HepG2 (cell line): ENCODE measurements around the gene LRRC45. TPM values are rescaled to one million over a fixed set of nuclear protein-coding genes. Genes with fewer than 3 reads are reported as not detected.

Experiments used
- CENPBD1 ChIP-seq: sonication (generic); formaldehyde crosslinking; IDR thresholded peaks from 2 replicates; pipeline ENCODE4 v1.8.0; 2022; ENCODE audit warnings: missing genetic modification reagents, low read depth, mild to moderate bottlenecking, borderline replicate concordance
- FOSL2 ChIP-seq: sonication (generic); formaldehyde crosslinking; IDR thresholded peaks from 2 replicates; pipeline ENCODE4 v1.4.0; 2020; ENCODE audit warnings: missing genetic modification reagents
- GPBP1L1 ChIP-seq: sonication (generic); formaldehyde crosslinking; IDR thresholded peaks from 2 replicates; pipeline ENCODE4 v1.5.0; 2020; ENCODE audit warnings: mild to moderate bottlenecking, missing genetic modification reagents
- GTF2F1 ChIP-seq: fragments of 150-350 bp; IDR thresholded peaks from 2 replicates; pipeline ENCODE4 v1.6.1; 2014; ENCODE audit warnings: low read length
- HCFC1 ChIP-seq: fragments of 150-350 bp; IDR thresholded peaks from 2 replicates; pipeline ENCODE4 v1.6.1; 2014; ENCODE audit warnings: low read depth, low read length
- IRX3 ChIP-seq: sonication (generic); formaldehyde crosslinking; IDR thresholded peaks from 2 replicates; pipeline ENCODE4 v1.8.1; 2023; ENCODE audit warnings: mild to moderate bottlenecking, low read depth, missing genetic modification reagents, borderline replicate concordance
- JARID2 ChIP-seq: sonication (generic); formaldehyde crosslinking; IDR thresholded peaks from 2 replicates; pipeline ENCODE4 v1.8.1; 2023; ENCODE audit warnings: missing genetic modification reagents, inconsistent platforms; ENCODE audit not compliant: insufficient replicate concordance
- NFIC ChIP-seq: IDR thresholded peaks from 2 replicates; pipeline ENCODE4 v1.6.1; 2012; ENCODE audit warnings: mild to moderate bottlenecking, low read length, inconsistent platforms
- NPAS2 ChIP-seq: sonication (generic); formaldehyde crosslinking; IDR thresholded peaks from 2 replicates; pipeline ENCODE4 v1.8.0; 2022; ENCODE audit warnings: mild to moderate bottlenecking, missing genetic modification reagents, borderline replicate concordance
- RNF2 ChIP-seq: fragments of 450-650 bp; conservative IDR thresholded peaks from 2 replicates; pipeline ENCODE4 v1.6.1; 2016; ENCODE audit warnings: low read depth
- SIX1 ChIP-seq: sonication (generic); formaldehyde crosslinking; IDR thresholded peaks from 2 replicates; pipeline ENCODE4 v1.4.0; 2020; ENCODE audit warnings: missing genetic modification reagents, borderline replicate concordance
- SMAD1 ChIP-seq: sonication (generic); formaldehyde crosslinking; IDR thresholded peaks from 2 replicates; pipeline ENCODE4 v1.4.0; 2020; ENCODE audit warnings: missing genetic modification reagents, low read depth, mild to moderate bottlenecking, borderline replicate concordance
- SNAPC5 ChIP-seq: sonication (generic); formaldehyde crosslinking; IDR thresholded peaks from 2 replicates; pipeline ENCODE4 v1.8.1; 2023; ENCODE audit warnings: mild to moderate bottlenecking, missing genetic modification reagents, borderline replicate concordance
- SRF ChIP-seq: IDR thresholded peaks from 2 replicates; pipeline ENCODE4 v1.6.1; 2011; ENCODE audit warnings: mild to moderate bottlenecking, low read depth, low read length, moderate library complexity
- TEF ChIP-seq: sonication (generic); formaldehyde crosslinking; IDR thresholded peaks from 2 replicates; pipeline ENCODE4 v1.5.0; 2020; ENCODE audit warnings: missing genetic modification reagents
- TRAFD1 ChIP-seq: sonication (generic); formaldehyde crosslinking; IDR thresholded peaks from 2 replicates; pipeline ENCODE4 v1.5.1; 2020; ENCODE audit warnings: missing genetic modification reagents, mild to moderate bottlenecking, borderline replicate concordance
- ZNF280B ChIP-seq: sonication (generic); formaldehyde crosslinking; IDR thresholded peaks from 2 replicates; pipeline ENCODE4 v1.5.0; 2020; ENCODE audit warnings: missing genetic modification reagents, mild to moderate bottlenecking, borderline replicate concordance
- ZNF30 ChIP-seq: sonication (generic); formaldehyde crosslinking; IDR thresholded peaks from 2 replicates; pipeline ENCODE4 v1.5.0; 2020; ENCODE audit warnings: mild to moderate bottlenecking, missing genetic modification reagents
- ZNF329 ChIP-seq: sonication (generic); formaldehyde crosslinking; IDR thresholded peaks from 2 replicates; pipeline ENCODE4 v1.9.0; 2021; ENCODE audit warnings: low read depth, mild to moderate bottlenecking, missing genetic modification reagents
- ZNF333 ChIP-seq: sonication (generic); formaldehyde crosslinking; IDR thresholded peaks from 2 replicates; pipeline ENCODE4 v1.4.0; 2020; ENCODE audit warnings: mild to moderate bottlenecking, missing genetic modification reagents, borderline replicate concordance
- ZNF782 ChIP-seq: sonication (generic); formaldehyde crosslinking; IDR thresholded peaks from 2 replicates; pipeline ENCODE4 v1.4.0; 2020; ENCODE audit warnings: missing genetic modification reagents, mild to moderate bottlenecking, borderline replicate concordance
- ZNF878 ChIP-seq: sonication (generic); formaldehyde crosslinking; IDR thresholded peaks from 2 replicates; pipeline ENCODE4 v1.8.1; 2023; ENCODE audit warnings: mild to moderate bottlenecking, missing genetic modification reagents, moderate library complexity
- ZNF879 ChIP-seq: sonication (generic); formaldehyde crosslinking; IDR thresholded peaks from 2 replicates; pipeline ENCODE4 v1.8.1; 2023; ENCODE audit warnings: missing genetic modification reagents
- polyA plus RNA-seq, 8 experiments: library from polyadenylated mRNA; depleted of rRNA in 3 of 8; stranded (reverse) in 7 of 8; unstranded in 1 of 8; fragments of >200 nt; fragmentation: Illumina TruSeq in 4 of 8; extraction: Trizol in 4 of 8; gene quantifications; 2 replicates each; pipeline versions ENCODE4 v1.2.1 to v1.2.3, GENCODE V29; 2011 to 2016; ENCODE audit warnings: low read depth in 4 of 8, missing spikeins in 1 of 8, mixed read lengths in 1 of 8; ENCODE audit not compliant: insufficient read depth in 1 of 8
- total RNA-seq, 5 experiments: library from RNA; depleted of rRNA; stranded (reverse); fragments of >200 nt; fragmentation: Illumina TruSeq; extraction: Trizol; gene quantifications; 2 replicates each; pipeline ENCODE4 v1.2.3, GENCODE V29; 2016; ENCODE audit warnings: low read depth in 1 of 5

The LRRC45 gene
- total and polyA plus RNA-seq, 2 of the 13 experiments (the other 11 are each of a cell fraction or from before 2014, with no cell fraction given) = 11.6 to 48.1 TPM

GRCh38 chr17:81992306-81993102, 30.6 kb upstream of the LRRC45 start (continued):
- peak; percentile 65; the same call in 1 of the 2 replicates for TF ChIP-seq ZNF329
- peak; percentile 99 for TF ChIP-seq ZNF280B (CRISPR knock-in tag)
- TF ChIP-seq JARID2 (CRISPR knock-in tag) = no peak
- TF ChIP-seq ZNF333 (CRISPR knock-in tag) = 0 out of 2 replicates have a peak, but pooled peaks have one; percentile 95
- TF ChIP-seq ZNF782 = peak; percentile 91
- TF ChIP-seq SRF = no peak
- TF ChIP-seq SNAPC5 = peak; percentile 91; the same call in 1 of the 2 replicates
- peak; percentile 96; the same call in 1 of the 2 replicates for TF ChIP-seq ZNF879 (CRISPR knock-in tag)
- TF ChIP-seq TRAFD1 (CRISPR knock-in tag) = peak; percentile 99; the same call in 1 of the 2 replicates
- peak; percentile 99 for TF ChIP-seq SIX1 (CRISPR knock-in tag)
- peak; percentile 89 for TF ChIP-seq ZNF878 (CRISPR knock-in tag)
- TF ChIP-seq NFIC = no peak
- peak; percentile 7; the same call in 1 of the 2 replicates for TF ChIP-seq CENPBD1 (CRISPR knock-in tag)
- TF ChIP-seq HCFC1 = no peak
- peak; percentile 30; the same call in 1 of the 2 replicates for TF ChIP-seq NPAS2 (CRISPR knock-in tag)
- no peak for TF ChIP-seq GTF2F1
- TF ChIP-seq IRX3 = peak; percentile 98
- peak; percentile 82; the same call in 1 of the 2 replicates for TF ChIP-seq SMAD1 (CRISPR knock-in tag)
- peak; percentile 67; the same call in 1 of the 2 replicates for TF ChIP-seq FOSL2 (CRISPR knock-in tag)
- peak; percentile 95 for TF ChIP-seq RNF2
- TF ChIP-seq TEF (CRISPR knock-in tag) = no peak
- no peak; the same call in 1 of the 2 replicates for TF ChIP-seq ZNF30 (CRISPR knock-in tag)
- no peak for TF ChIP-seq GPBP1L1 (CRISPR knock-in tag)
